ENCODE measurements around the gene KCNQ1. TPM values are rescaled to one million over a fixed set of nuclear protein-coding genes. Genes with fewer than 3 reads are reported as not detected.

The KCNQ1 gene
- total RNA-seq, 6 donors from 2014 or later, result 18.0 to 45.4 (median 32.7) TPM

- Histone ChIP-seq H3K9me3 (no peaks in the 10 kb centered on the region), H3K27me3 (no peaks in the 10 kb centered on the region), H3K4me1 (peaks cover 0 to 20% (median 1%) of the 10 kb centered on the region in 4 donors), H3K27ac (no peak overlapping the region), H3K4me3 (no peak overlapping the region), H3K36me3 (no peaks in the 10 kb centered on the region)
- ATAC-seq (ENCODE audit: low FRiP score in 2 of 2) (no peak), DNase-seq (no peak)
- TF ChIP-seq EP300 (IDR thresholded peaks at IDR 0.05), result no peak
- no peak for TF ChIP-seq CTCF (IDR thresholded peaks at IDR 0.05)
- TF ChIP-seq POLR2A (IDR thresholded peaks at IDR 0.05), result no peak
- TF ChIP-seq POLR2AphosphoS5 (IDR thresholded peaks at IDR 0.05), result no peak
- 75 to 93% methylated on average over 8 of the region's 8 CpGs for WGBS, 2 donors
Measured at GRCh38 chr11:2472428-2473186, 27.8 kb downstream of the KCNQ1 start.

GRCh38 chr11:2473361-2474058 is 28.7 kb downstream of the KCNQ1 start:
- no peaks in the 10 kb centered on the region for H3K27me3 ChIP-seq
- no peak overlapping the region for H3K4me3 ChIP-seq
- peaks cover 0 to 16% (median 1%) of the 10 kb centered on the region in 4 donors for H3K4me1 ChIP-seq
- DNase-seq, result peak in 1 of 2 donors; percentile 75
- ATAC-seq (ENCODE audit: low FRiP score in 2 of 2), result peak in 1 of 2 donors; percentile 23
- 91 to 93% methylated on average over 11 to 23 of the region's 27 CpGs for WGBS, 2 donors
- H3K36me3 ChIP-seq, result no peaks in the 10 kb centered on the region
- no peak for TF ChIP-seq CTCF (IDR thresholded peaks at IDR 0.05)
- no peaks in the 10 kb centered on the region for H3K9me3 ChIP-seq
- H3K27ac ChIP-seq, result peak overlapping the region in 1 of 4 donors; percentile 2

GRCh38 chr11:2474059-2474901 is 29.5 kb downstream of the KCNQ1 start:
- Histone ChIP-seq H3K4me1 (peaks cover 0 to 16% (median 1%) of the 10 kb centered on the region in 4 donors), H3K4me3 (no peak overlapping the region), H3K27ac (peak overlapping the region in 2 of 4 donors; percentile 2 to 9), H3K9me3 (peaks cover 0 to 4% (median 1%) of the 10 kb centered on the region in 4 donors), H3K27me3 (no peaks in the 10 kb centered on the region), H3K36me3 (no peaks in the 10 kb centered on the region)
- TF ChIP-seq EP300 (IDR thresholded peaks at IDR 0.05) (no peak), POLR2AphosphoS5 (IDR thresholded peaks at IDR 0.05) (no peak), POLR2A (IDR thresholded peaks at IDR 0.05) (no peak), CTCF (IDR thresholded peaks at IDR 0.05) (no peak)
- ATAC-seq (ENCODE audit: low FRiP score in 2 of 2), result peak in 1 of 2 donors; percentile 29
- DNase-seq, result peak; percentile 53 to 74
- WGBS, 2 donors, result 79 to 95% methylated on average over 10 to 15 of the region's 19 CpGs

- ATAC-seq (ENCODE audit: low FRiP score in 2 of 2) (no peak), DNase-seq (no peak)
- Histone ChIP-seq H3K27ac (no peak overlapping the region), H3K4me1 (peaks cover 0 to 16% (median 1%) of the 10 kb centered on the region in 4 donors), H3K36me3 (no peaks in the 10 kb centered on the region), H3K27me3 (no peaks in the 10 kb centered on the region), H3K4me3 (no peak overlapping the region), H3K9me3 (peaks cover 0 to 12% (median 3%) of the 10 kb centered on the region in 4 donors)
- WGBS, 2 donors, result 73 to 84% methylated on average over 17 of the region's 17 CpGs
- TF ChIP-seq EP300 (IDR thresholded peaks at IDR 0.05), result no peak
- TF ChIP-seq POLR2A (IDR thresholded peaks at IDR 0.05), result no peak
- TF ChIP-seq CTCF (IDR thresholded peaks at IDR 0.05), result no peak
- no peak for TF ChIP-seq POLR2AphosphoS5 (IDR thresholded peaks at IDR 0.05)
Measured at GRCh38 chr11:2475136-2475918, 30.5 kb downstream of the KCNQ1 start.

Measured in upper lobe of left lung (tissue), 6 donors.